Progenitor cell of endocrine pancreas (in vitro differentiated cells): Measurements from ENCODE around the gene C11orf58. TPM values are rescaled to one million over a fixed set of nuclear protein-coding genes. Genes with fewer than 3 reads are reported as not detected.

ENCODE experiments used
- DNase-seq: peaks from one replicate; pipeline ENCODE4 v3.0.0; 2021; ENCODE audit warnings: low spot score; ENCODE audit not compliant: unreplicated experiment
- H3K27ac Mint-ChIP-seq: 2 replicates; pipeline ENCODE4 v1.8.0; 2021; ENCODE audit warnings: mild to moderate bottlenecking, moderate library complexity, mixed read lengths
- H3K27me3 Mint-ChIP-seq: 2 replicates; pipeline ENCODE4 v1.8.0; 2021; ENCODE audit warnings: mixed read lengths
- H3K36me3 Mint-ChIP-seq: 2 replicates; pipeline ENCODE4 v1.8.0; 2022; ENCODE audit warnings: mixed read lengths; ENCODE audit not compliant: insufficient read depth
- H3K4me1 Mint-ChIP-seq: 2 replicates; pipeline ENCODE4 v1.8.0; 2021; ENCODE audit warnings: low read depth, mixed read lengths
- H3K4me3 Mint-ChIP-seq: 2 replicates; pipeline ENCODE4 v1.8.0; 2021; ENCODE audit warnings: low read depth, mild to moderate bottlenecking, moderate library complexity, mixed read lengths
- H3K9me3 Mint-ChIP-seq: 2 replicates; pipeline ENCODE4 v1.8.0; 2021; ENCODE audit warnings: low read depth, mixed read lengths
- total RNA-seq: library from RNA; stranded (reverse); gene quantifications from 2 replicates; pipeline ENCODE4 v1.2.1, GENCODE V29; 2021
- TF ChIP-seq, protein P1 (sequence below): fragments of 200-600 bp; sonication (generic); IDR thresholded peaks from one replicate; pipeline ENCODE4 v1.5.0; 2021; ENCODE audit warnings: antibody characterized with exemption, mild to moderate bottlenecking; ENCODE audit not compliant: unreplicated experiment

C11orf58 gene
- total RNA-seq, 1 donor from 2014 or later: 162 TPM

DNA sequence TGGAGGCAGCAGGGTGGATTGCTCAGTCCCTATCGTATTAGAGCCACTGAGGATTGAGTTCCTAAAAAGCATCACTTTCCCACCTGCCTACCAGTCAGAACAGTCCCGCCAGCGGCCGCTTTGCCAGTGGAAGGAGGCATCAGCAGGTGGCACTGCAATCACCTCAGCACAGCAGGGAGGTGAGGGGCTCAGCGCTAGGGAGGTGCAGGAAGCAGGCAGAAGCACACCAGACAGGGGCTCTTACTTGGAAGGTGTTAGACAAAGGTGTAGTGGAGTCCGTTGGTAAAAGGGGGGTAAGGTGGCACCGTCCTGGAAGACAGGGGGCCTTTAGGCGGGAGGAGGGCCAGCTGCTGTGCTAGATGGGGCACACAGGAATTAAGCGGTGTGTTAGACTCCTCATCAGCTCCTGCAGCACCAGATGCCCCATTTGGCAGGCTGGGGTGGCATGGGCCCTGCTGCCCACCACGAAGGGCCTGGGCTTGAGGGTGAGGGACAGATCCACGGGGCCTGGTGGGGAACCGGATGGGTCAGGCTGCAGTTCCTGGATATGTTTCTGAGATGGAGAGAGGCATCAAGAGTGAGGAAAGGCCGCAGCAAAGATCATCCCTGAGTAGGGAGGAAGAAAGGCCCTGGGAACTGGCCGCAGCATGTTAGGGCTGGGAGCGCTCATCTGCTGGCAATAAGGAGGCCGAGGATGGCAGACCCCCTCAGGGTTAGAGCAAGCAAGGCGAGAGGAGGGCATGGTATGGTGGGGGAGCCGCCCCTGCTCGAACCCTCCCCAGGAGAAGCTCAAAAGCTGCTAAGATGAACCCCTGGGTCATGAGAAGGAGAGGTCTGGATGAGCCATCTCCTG is 42.5 kb downstream of the C11orf58 start:
- Mint-ChIP-seq H3K27ac (no peak overlapping the region), H3K36me3 (peaks cover 15% of the 10 kb centered on the region), H3K4me1 (peaks cover 10% of the 10 kb centered on the region), H3K4me3 (no peak overlapping the region), H3K9me3 (no peaks in the 10 kb centered on the region), H3K27me3 (no peaks in the 10 kb centered on the region)
- DNase-seq: no peak
- TF ChIP-seq, protein P1, sequence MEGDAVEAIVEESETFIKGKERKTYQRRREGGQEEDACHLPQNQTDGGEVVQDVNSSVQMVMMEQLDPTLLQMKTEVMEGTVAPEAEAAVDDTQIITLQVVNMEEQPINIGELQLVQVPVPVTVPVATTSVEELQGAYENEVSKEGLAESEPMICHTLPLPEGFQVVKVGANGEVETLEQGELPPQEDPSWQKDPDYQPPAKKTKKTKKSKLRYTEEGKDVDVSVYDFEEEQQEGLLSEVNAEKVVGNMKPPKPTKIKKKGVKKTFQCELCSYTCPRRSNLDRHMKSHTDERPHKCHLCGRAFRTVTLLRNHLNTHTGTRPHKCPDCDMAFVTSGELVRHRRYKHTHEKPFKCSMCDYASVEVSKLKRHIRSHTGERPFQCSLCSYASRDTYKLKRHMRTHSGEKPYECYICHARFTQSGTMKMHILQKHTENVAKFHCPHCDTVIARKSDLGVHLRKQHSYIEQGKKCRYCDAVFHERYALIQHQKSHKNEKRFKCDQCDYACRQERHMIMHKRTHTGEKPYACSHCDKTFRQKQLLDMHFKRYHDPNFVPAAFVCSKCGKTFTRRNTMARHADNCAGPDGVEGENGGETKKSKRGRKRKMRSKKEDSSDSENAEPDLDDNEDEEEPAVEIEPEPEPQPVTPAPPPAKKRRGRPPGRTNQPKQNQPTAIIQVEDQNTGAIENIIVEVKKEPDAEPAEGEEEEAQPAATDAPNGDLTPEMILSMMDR: no peak

DNA sequence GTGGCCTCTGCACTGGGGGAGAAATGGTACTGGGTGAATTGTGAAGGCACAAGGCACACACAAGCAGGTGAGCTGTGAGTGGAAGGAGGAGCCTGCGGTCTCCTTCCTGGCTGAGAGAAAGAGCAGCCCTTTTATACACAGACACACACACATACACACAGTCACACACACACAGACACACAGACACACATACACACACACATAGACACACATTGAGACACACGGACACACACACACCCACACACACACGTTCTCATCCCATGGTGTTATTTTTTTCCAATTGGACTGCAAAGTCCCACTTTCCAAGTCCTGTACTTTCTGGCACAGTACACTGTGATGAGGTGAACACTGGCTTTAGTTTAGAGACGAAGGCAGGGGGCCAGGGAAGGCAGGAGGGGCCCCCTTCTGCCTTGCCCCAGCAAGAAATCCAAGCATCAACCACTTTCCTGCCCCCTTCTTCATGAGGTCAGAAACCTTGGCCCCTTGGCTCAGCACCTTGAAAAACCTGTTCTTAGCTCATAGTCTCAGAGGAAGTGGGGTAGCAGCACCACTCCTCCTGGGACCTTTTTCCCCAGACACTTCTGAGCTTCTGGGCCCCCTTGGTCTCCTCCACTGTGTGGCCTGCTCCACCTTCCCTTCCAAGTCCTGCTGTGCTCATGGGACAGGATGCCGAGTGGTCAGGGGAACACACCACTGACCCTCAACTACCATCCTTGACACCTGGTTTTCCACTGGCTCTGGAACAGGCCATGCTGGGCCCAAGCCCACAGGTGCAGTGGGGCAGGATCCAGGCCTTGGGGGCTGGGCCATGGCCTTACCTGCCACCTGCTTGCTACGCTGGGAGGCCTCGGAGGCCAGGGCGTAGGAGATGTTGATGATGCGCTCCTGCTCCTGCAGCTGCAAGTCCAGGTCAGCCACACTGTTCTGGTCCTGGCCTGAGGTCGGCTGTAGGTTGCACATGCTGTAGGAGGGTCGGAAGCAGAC is 43.8 kb downstream of the C11orf58 start:
- H3K4me1 Mint-ChIP-seq: peaks cover 18% of the 10 kb centered on the region
- H3K9me3 Mint-ChIP-seq: no peaks in the 10 kb centered on the region
- TF ChIP-seq, protein P1: no peak
- H3K36me3 Mint-ChIP-seq: peaks cover 14% of the 10 kb centered on the region
- H3K4me3 Mint-ChIP-seq: no peak overlapping the region
- H3K27me3 Mint-ChIP-seq: no peaks in the 10 kb centered on the region
- H3K27ac Mint-ChIP-seq: peak overlapping the region; percentile 56
- no peak for DNase-seq

DNA sequence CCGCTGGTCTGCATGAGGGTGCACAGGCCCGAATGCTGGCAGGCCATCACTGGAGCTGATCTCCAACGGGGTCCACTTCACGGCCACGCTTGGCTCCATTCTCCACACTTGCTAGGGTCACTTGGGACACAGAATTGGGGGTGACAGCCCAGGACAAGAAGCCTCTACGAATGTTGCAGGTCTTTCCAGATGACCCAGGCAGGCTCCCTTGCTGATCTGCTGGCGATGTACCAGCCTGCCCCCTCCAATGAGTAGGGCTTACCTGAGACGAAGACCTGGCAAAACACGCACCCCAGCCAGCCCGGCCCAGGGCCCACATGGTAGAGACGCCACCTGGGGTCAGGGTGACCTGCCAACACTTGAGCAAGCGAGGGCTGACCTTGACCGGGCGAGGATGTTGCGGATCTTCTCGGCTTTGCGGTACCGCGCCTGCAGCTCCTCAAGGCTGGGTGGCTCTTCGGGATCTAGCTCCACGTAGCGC is 44.9 kb downstream of the C11orf58 start:
- no peaks in the 10 kb centered on the region for H3K9me3 Mint-ChIP-seq
- DNase-seq: no peak
- TF ChIP-seq, protein P1: no peak
- H3K4me1 Mint-ChIP-seq: peaks cover 25% of the 10 kb centered on the region
- peaks cover 15% of the 10 kb centered on the region for H3K36me3 Mint-ChIP-seq
- no peaks in the 10 kb centered on the region for H3K27me3 Mint-ChIP-seq
- H3K4me3 Mint-ChIP-seq: no peak overlapping the region
- no peak overlapping the region for H3K27ac Mint-ChIP-seq

DNA sequence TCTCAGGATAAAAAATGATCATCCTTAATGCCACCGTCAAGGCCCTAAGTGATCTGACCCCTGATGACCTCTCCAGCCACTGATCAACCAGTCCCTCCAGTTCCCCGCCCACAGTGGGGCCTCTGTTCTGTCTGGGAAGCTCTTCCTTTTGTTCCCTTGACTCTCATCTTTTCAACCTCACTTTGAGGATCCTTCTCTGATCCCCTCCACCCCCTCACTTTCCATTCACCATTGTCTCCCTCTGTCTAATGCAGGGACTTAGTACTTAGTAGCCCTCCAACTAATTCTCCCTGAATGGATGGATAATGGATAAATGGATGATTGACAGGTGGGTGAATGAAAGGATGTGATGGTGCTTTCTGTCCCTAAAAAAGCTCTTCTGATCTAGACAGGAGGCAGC is 45.6 kb downstream of the C11orf58 start:
- peaks cover 13% of the 10 kb centered on the region for H3K36me3 Mint-ChIP-seq

More for the DNA sequence above, 45.6 kb downstream of the C11orf58 start:
- no peak for DNase-seq
- Mint-ChIP-seq H3K4me1 (peaks cover 25% of the 10 kb centered on the region), H3K4me3 (no peak overlapping the region), H3K27ac (peak overlapping the region; percentile 39), H3K9me3 (no peaks in the 10 kb centered on the region), H3K27me3 (no peaks in the 10 kb centered on the region)
- TF ChIP-seq, protein P1: no peak
